Spinal cord (tissue), 10 donors: ENCODE measurements around the gene PLOD2. TPM values are rescaled to one million over a fixed set of nuclear protein-coding genes. Genes with fewer than 3 reads are reported as not detected.
A peak's percentile ranks its signal among the peaks of the same experiment; 100 is the strongest.

Experiments
- DNase-seq, 6 donors: peaks; one replicate each; pipeline versions ENCODE4 v3.0.0 to v3.0.0-alpha.2; 2013 to 2015; ENCODE audit warnings: low spot score in 6 of 6, low read depth in 4 of 6
- H3K27ac ChIP-seq: one replicate; pipeline ENCODE4 v1.5.1; 2013; ENCODE audit warnings: low read depth, low read length, control low read depth
- H3K27me3 ChIP-seq: one replicate; pipeline ENCODE4 v1.6.1; 2013; ENCODE audit warnings: low read length; ENCODE audit not compliant: control insufficient read depth, insufficient read depth
- H3K36me3 ChIP-seq: one replicate; pipeline ENCODE4 v1.6.1; 2013; ENCODE audit warnings: low read length; ENCODE audit not compliant: control insufficient read depth, insufficient read depth
- H3K4me1 ChIP-seq: one replicate; pipeline ENCODE4 v1.6.1; 2013; ENCODE audit warnings: low read length; ENCODE audit not compliant: control insufficient read depth, insufficient read depth
- H3K4me3 ChIP-seq: one replicate; pipeline ENCODE4 v1.5.1; 2013; ENCODE audit warnings: low read depth, low read length, control low read depth
- H3K9me3 ChIP-seq: one replicate; pipeline ENCODE4 v1.6.1; 2013; ENCODE audit warnings: low read length; ENCODE audit not compliant: control insufficient read depth, insufficient read depth
- WGBS: methylation state at CpG from one replicate; pipeline ENCODE4 v1.1.5; 2013; ENCODE audit warnings: missing lambda C conversion rate; ENCODE audit not compliant: insufficient coverage; 5-methylcytosine and 5-hydroxymethylcytosine counted together
- polyA plus RNA-seq, 2 donors: library from polyadenylated mRNA; unstranded; fragments of 120-200 nt; gene quantifications; one replicate each; pipeline ENCODE4 v1.2.1, GENCODE V29; 2013; ENCODE audit not compliant: insufficient read length in 2 of 2
- total RNA-seq, 2 donors: library from RNA; depleted of rRNA in 1 of 2; stranded (reverse); fragments of 120-200 nt in 1 of 2; fragments of >200 nt in 1 of 2; gene quantifications; one replicate each; pipeline versions ENCODE4 v1.2.3 to v1.2.4, GENCODE V29; 2013 to 2014
- donor health status: healthy.

The PLOD2 gene
- total and polyA plus RNA-seq, 4 donors = 44.6 to 71.7 (median 64.4) TPM

DNA sequence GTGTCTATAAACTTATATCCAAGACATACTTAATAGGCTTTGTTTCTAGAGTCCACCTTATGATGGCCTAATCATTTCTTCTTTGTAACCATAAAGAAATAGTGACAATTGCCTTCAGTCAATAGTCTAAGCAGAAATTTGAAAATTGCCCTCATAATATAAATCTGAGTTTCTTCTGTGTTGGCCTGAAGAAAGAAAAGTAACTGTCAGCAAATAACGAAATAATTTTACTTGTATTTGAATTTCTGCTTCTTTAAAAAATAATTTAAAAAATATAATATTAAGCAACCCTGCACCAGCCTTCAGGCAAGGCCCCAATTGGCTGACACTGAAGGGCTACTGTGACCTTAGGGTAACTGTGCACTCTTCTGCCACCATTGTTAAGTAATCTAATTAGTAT lies 113.5 kb downstream of the PLOD2 start:
- Histone ChIP-seq H3K4me3 (no peak overlapping the region), H3K4me1 (no peaks in the 10 kb centered on the region), H3K36me3 (no peaks in the 10 kb centered on the region), H3K9me3 (no peaks in the 10 kb centered on the region), H3K27ac (no peak overlapping the region), H3K27me3 (no peaks in the 10 kb centered on the region)
- WGBS = no CpG with 5 or more reads among the region's 1 CpG
- no peak for DNase-seq

DNA sequence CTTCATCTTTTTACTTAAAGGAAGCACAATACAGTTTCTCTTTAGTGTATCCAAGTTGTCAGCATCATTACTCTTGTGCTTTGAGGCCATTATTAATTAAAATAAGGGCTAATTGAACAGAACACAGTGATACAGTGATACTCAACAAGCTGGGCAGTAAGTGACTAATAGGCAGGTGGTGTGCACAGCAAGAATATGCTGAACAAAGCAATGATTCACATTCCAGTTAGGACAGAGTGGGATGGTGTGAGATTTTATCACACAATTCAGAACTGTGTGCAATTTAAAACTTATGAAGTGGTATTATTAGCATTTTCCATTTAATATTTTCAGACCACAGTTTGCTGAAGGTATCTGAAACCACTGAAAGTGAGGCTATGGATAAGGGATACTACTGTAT lies 116.9 kb downstream of the PLOD2 start:
- Histone ChIP-seq H3K27ac (no peak overlapping the region), H3K27me3 (no peaks in the 10 kb centered on the region), H3K36me3 (no peaks in the 10 kb centered on the region), H3K9me3 (no peaks in the 10 kb centered on the region), H3K4me3 (no peak overlapping the region), H3K4me1 (no peaks in the 10 kb centered on the region)
- no peak for DNase-seq

DNA sequence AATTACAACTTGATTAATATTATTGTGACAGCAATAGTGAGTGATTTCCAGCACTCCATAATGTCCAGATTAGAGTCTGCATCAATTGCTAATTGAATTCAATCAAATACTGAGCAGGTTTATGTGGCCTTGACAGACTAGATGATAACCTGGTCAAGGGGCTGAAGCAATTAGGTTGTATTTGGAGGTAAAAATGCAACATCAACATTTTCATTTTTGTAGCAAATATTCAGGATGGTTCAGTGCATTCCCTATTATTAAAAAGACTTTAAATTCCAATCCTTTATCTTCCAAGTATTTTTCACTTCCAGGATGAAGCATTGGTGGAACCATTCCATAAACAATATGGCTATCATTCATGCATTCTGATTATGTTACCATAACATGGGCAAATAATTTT lies 120.4 kb downstream of the PLOD2 start:
- DNase-seq = no peak
- H3K9me3 ChIP-seq = no peaks in the 10 kb centered on the region
- no peaks in the 10 kb centered on the region for H3K27me3 ChIP-seq
- H3K27ac ChIP-seq = no peak overlapping the region
- H3K4me3 ChIP-seq = no peak overlapping the region
- H3K4me1 ChIP-seq = no peaks in the 10 kb centered on the region
- no peaks in the 10 kb centered on the region for H3K36me3 ChIP-seq

DNA sequence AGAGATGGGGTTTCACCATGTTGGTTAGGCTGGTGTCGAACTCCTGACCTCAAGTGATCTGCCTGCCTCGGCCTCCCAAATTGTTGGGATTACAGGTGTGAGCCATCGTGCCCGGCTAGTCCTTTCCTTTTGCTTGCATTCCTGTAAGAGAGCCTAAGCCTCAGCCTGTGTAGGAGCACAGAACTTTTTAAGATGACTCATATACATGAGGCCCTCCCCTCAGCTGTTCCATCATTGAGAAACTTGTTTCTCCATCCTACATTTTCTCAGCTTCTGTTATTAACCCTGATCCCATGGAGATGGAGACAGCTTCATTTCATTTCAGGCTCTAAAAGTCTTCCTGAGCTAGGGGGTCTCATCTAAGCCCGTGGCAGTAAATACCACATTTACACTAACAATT lies 123.3 kb downstream of the PLOD2 start:
- Histone ChIP-seq H3K36me3 (no peaks in the 10 kb centered on the region), H3K27me3 (no peaks in the 10 kb centered on the region), H3K9me3 (no peaks in the 10 kb centered on the region), H3K4me3 (no peak overlapping the region), H3K4me1 (no peaks in the 10 kb centered on the region), H3K27ac (no peak overlapping the region)
- 92% methylated on average over 4 of the region's 5 CpGs for WGBS
- DNase-seq = no peak

DNA sequence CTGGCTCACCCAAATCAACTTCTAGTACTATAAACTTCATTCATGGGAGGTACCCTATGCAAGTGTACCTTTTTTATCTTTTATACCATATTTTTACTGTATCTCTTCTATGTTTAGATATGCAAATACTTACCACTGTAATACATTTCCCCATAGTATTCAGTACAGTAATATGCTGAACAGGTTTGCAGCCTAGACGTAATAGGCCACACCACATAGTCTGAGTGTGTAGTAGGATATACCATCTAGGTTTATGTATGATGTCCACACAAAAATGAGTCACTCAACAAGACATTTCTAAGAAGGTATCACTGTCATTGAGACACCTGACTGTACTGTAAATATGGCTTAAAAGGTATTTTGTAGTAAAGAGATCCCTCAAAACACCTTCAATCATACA lies 124.7 kb downstream of the PLOD2 start:
- WGBS = no CpG with 5 or more reads among the region's 1 CpG
- Histone ChIP-seq H3K36me3 (no peaks in the 10 kb centered on the region), H3K4me1 (no peaks in the 10 kb centered on the region), H3K9me3 (no peaks in the 10 kb centered on the region), H3K27ac (no peak overlapping the region), H3K4me3 (no peak overlapping the region), H3K27me3 (no peaks in the 10 kb centered on the region)
- no peak for DNase-seq

DNA sequence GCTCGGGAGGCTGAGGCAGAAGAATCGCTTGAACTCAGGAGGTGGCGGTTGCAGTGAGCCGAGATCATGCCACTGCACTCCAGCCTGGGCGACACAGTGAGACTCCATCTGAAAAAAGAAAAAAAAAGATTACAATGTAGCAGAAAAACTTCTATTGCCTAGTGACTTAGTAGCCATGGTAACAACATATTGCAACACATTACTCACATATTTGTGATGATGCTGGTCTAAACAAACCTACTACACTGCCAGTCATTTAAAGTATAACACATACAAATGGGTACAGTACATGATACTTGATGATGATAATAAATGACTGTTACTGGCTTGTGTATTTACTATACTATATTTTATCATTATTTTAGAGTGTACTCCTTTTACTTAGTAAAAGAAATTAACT lies 125.6 kb downstream of the PLOD2 start:
- Histone ChIP-seq H3K4me3 (no peak overlapping the region), H3K36me3 (no peaks in the 10 kb centered on the region), H3K27ac (no peak overlapping the region), H3K27me3 (no peaks in the 10 kb centered on the region), H3K9me3 (no peaks in the 10 kb centered on the region), H3K4me1 (no peaks in the 10 kb centered on the region)
- WGBS = 100% methylated on average over 3 of the region's 5 CpGs
- no peak for DNase-seq

DNA sequence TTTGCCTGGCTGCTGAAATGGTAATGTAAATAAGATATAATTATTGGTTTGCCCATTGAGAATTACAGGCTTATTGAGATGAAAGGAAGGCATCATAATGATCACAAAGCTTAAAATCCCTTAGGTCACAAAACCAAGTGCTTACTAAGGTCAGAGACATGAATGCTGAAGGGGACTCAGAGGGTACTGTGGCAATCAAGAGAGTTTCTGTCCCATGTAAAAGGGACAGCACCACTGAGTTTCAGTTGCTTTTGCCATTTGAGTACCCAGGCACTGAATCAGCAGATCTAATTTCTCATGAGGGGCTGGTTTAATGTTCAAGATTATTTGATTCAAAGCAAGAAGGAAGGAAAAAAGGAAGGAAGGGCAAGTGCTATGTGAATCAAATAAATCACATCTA lies 127.0 kb downstream of the PLOD2 start:
- Histone ChIP-seq H3K9me3 (no peaks in the 10 kb centered on the region), H3K36me3 (no peaks in the 10 kb centered on the region), H3K4me3 (no peak overlapping the region), H3K27me3 (no peaks in the 10 kb centered on the region), H3K4me1 (no peaks in the 10 kb centered on the region), H3K27ac (no peak overlapping the region)
- DNase-seq = no peak

DNA sequence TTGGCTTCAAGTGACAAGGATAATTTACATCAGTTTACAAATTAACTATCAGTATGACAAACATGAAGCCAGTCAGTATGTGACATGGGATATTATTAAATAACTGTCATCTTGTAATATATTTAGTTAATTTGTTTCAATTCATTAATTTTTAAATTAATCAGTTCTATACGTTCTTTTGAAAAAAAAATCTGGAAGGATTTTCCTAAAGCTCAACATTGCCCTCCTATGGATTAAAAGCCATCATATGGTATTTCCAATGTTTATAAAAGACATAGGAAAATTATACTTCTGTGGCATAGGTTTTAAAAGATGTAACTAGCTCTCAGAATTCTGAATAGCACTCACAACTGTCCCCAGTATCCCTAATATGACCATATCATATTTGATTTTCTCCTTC lies 134.4 kb downstream of the PLOD2 start:
- Histone ChIP-seq H3K9me3 (no peaks in the 10 kb centered on the region), H3K4me1 (no peaks in the 10 kb centered on the region), H3K4me3 (no peak overlapping the region), H3K27me3 (no peaks in the 10 kb centered on the region), H3K27ac (no peak overlapping the region), H3K36me3 (no peaks in the 10 kb centered on the region)
- WGBS = no CpG with 5 or more reads among the region's 1 CpG
- peak in 1 of 6 donors; percentile 71 for DNase-seq

DNA sequence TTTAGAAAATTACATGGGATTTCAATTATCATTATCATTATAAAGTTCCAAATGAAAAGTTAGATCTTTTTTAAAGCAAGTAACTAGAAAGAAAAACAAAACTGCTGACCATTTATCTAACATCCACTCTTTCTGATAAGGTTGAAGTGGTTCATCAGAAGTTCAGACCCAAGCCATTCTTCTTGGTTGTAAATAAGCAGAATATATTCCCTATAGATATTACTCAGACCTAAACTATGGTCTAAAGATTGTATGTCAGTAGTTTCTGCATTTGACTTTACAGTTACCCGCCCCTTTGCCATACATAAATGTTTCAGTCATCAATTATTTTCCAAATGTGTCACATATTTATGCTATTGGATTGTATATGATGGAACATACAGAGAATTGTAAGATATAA lies 136.7 kb downstream of the PLOD2 start:
- H3K27ac ChIP-seq = no peak overlapping the region
- no peaks in the 10 kb centered on the region for H3K36me3 ChIP-seq
- H3K27me3 ChIP-seq = no peaks in the 10 kb centered on the region
- no peaks in the 10 kb centered on the region for H3K4me1 ChIP-seq
- WGBS = no CpG with 5 or more reads among the region's 1 CpG
- no peak for DNase-seq
- no peaks in the 10 kb centered on the region for H3K9me3 ChIP-seq
- H3K4me3 ChIP-seq = no peak overlapping the region

DNA sequence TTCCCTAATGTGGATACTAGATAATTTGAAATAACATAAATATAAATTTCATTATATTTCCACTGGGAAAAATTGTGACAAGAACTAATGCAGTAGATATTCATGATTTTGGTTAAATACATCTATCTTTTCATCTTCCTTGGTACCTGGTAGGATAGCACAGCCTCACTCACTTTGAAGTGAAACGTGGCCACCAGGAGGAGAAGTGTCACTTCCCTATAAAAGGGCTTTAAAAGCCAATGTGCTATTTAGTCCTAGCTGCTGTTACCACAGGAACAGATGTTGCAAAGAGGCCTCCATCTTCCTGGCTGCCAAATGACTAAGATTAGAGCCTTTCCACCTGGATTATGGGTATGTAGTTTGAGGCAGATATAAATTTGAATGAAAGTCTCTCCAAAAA lies 140.0 kb downstream of the PLOD2 start:
- WGBS = no CpG with 5 or more reads among the region's 1 CpG

DNA sequence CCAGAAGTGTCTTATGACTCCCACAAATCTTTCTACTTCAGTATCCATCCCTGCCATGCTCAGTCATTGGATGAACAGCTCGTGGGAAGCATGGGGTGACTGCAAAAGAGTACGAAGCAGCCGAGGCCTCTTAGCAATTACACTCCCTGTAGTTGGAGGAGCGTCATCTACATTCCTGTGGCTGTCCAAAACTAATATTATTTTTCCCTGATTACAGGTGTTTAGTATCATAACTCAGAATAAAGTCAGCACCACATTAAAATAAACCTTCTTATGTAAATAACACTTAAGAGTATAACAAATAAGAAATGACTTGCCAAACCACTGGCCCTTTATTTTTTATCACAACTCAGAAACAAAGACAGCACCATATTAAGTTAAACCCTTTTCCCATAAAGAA lies 141.5 kb downstream of the PLOD2 start:
- H3K27me3 ChIP-seq = no peaks in the 10 kb centered on the region
- no peak overlapping the region for H3K27ac ChIP-seq
- H3K4me1 ChIP-seq = no peaks in the 10 kb centered on the region
- 71% methylated on average over 1 of the region's 4 CpGs for WGBS
- no peaks in the 10 kb centered on the region for H3K9me3 ChIP-seq
- no peaks in the 10 kb centered on the region for H3K36me3 ChIP-seq
- no peak for DNase-seq
- H3K4me3 ChIP-seq = no peak overlapping the region

More for the DNA sequence above, 140.0 kb downstream of the PLOD2 start:
- Histone ChIP-seq H3K4me1 (no peaks in the 10 kb centered on the region), H3K27ac (no peak overlapping the region), H3K36me3 (no peaks in the 10 kb centered on the region), H3K4me3 (no peak overlapping the region), H3K9me3 (no peaks in the 10 kb centered on the region), H3K27me3 (no peaks in the 10 kb centered on the region)
- DNase-seq = no peak
